ENCODE results near the gene ST3GAL3.

DNA sequence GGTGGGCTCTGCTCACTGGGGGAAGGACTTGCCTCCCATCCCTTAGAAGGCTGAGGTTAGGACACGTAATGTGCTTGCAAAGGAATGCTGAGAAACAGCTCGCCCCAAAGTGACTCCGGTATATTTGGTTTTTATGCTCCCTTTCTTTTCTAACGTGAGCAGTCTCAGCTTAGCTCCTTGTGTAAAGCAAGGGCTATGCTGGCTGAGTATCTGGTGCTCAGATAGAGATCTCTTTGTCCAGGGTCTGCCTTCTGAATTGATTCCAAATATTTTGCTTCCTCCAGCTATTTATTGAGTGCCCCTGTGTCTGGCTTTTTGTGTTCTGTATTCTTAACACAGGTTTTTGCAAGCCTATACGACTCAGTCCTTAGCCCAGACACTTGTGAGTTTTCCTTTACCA lies 131.7 kb downstream of the ST3GAL3 start:
- no peak for TF ChIP-seq EZH2 (IDR thresholded peaks at IDR 0.05; ENCODE audit: low read length)
- TF ChIP-seq, protein P1, sequence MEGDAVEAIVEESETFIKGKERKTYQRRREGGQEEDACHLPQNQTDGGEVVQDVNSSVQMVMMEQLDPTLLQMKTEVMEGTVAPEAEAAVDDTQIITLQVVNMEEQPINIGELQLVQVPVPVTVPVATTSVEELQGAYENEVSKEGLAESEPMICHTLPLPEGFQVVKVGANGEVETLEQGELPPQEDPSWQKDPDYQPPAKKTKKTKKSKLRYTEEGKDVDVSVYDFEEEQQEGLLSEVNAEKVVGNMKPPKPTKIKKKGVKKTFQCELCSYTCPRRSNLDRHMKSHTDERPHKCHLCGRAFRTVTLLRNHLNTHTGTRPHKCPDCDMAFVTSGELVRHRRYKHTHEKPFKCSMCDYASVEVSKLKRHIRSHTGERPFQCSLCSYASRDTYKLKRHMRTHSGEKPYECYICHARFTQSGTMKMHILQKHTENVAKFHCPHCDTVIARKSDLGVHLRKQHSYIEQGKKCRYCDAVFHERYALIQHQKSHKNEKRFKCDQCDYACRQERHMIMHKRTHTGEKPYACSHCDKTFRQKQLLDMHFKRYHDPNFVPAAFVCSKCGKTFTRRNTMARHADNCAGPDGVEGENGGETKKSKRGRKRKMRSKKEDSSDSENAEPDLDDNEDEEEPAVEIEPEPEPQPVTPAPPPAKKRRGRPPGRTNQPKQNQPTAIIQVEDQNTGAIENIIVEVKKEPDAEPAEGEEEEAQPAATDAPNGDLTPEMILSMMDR (optimal IDR thresholded peaks at IDR 0.05 in 1 of 3, IDR thresholded peaks at IDR 0.05 in 1 of 3, conservative IDR thresholded peaks at IDR 0.05 in 1 of 3; ENCODE audit: extremely low read depth in 1 of 3, insufficient read depth in 2 of 3, low read length in 3 of 3) = no peak

Measured in keratinocyte (primary cell).